22Rv1 (cell line): ENCODE results near the gene POGLUT3.

Experiments
- CTCF ChIP-seq: fragments of 450-650 bp; IDR thresholded peaks from 2 replicates; pipeline ENCODE4 v1.5.1; 2017; ENCODE audit warnings: mild to moderate bottlenecking
- ZFX ChIP-seq: fragments of 450-650 bp; IDR thresholded peaks from 2 replicates; pipeline ENCODE4 v1.6.1; 2017; ENCODE audit warnings: antibody characterized with exemption, borderline replicate concordance

GRCh38 chr11:108545909-108546501 lies 47.8 kb upstream of the POGLUT3 start:
- TF ChIP-seq CTCF (no peak), ZFX (no peak)
